Neural crest cell (in vitro differentiated cells): ENCODE results near the gene ASB16. TPM values are rescaled to one million over a fixed set of nuclear protein-coding genes. Genes with fewer than 3 reads are reported as not detected.

Experiments
- DNase-seq: peaks from one replicate; pipeline ENCODE4 v3.0.0; 2021; ENCODE audit warnings: low read depth, mixed read lengths, low spot score
- H3K27ac Mint-ChIP-seq: one replicate; pipeline ENCODE4 v1.8.0; 2021; ENCODE audit warnings: mild to moderate bottlenecking, mixed read lengths; ENCODE audit not compliant: unreplicated experiment
- H3K27me3 Mint-ChIP-seq: 2 replicates; pipeline ENCODE4 v1.8.0; 2021; ENCODE audit warnings: low read depth, mild to moderate bottlenecking, mixed read lengths
- H3K36me3 Mint-ChIP-seq: 2 replicates; pipeline ENCODE4 v1.8.0; 2021; ENCODE audit warnings: low read depth, mild to moderate bottlenecking, mixed read lengths
- H3K4me1 Mint-ChIP-seq: 2 replicates; pipeline ENCODE4 v1.8.0; 2021; ENCODE audit warnings: mixed read lengths
- H3K4me3 Mint-ChIP-seq: one replicate; pipeline ENCODE4 v1.8.0; 2021; ENCODE audit warnings: mild to moderate bottlenecking, mixed read lengths
- H3K9me3 Mint-ChIP-seq: 2 replicates; pipeline ENCODE4 v1.8.0; 2021; ENCODE audit warnings: mixed read lengths
- CTCF ChIP-seq: fragments of 200-600 bp; sonication (generic); conservative IDR thresholded peaks from 2 replicates; pipeline ENCODE4 v1.5.0; 2021; ENCODE audit warnings: antibody characterized with exemption, mild to moderate bottlenecking
- total RNA-seq: library from RNA; stranded (reverse); gene quantifications from 2 replicates; pipeline ENCODE4 v1.2.1, GENCODE V29; 2021

The ASB16 gene
- total RNA-seq, 1 donor from 2014 or later, result 0.26 TPM

DNA sequence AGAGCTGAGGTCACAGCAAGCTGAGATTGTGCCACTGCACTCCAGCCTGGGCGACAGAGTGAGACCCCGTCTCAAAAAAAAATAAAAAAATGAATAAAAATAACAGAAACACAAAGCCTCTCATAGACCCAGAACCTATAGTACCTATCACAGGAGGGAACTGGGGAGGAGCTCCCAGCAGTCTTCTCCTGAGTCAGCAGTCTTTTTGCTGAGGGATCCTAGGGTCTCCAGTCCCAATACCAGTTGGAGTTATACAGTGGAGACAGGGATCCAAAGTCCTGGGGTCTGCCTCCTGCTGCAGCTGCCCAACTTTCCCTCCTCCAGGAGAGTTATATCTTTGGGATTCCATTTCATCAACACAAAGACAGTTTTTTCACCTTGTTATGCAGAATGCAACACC, 12.5 kb downstream of the ASB16 start:
- Mint-ChIP-seq H3K36me3 (peaks cover 19% of the 10 kb centered on the region), H3K27me3 (peaks cover 4% of the 10 kb centered on the region), H3K9me3 (no peaks in the 10 kb centered on the region), H3K4me1 (peaks cover 36% of the 10 kb centered on the region), H3K4me3 (peak overlapping the region; percentile 76), H3K27ac (no peak overlapping the region)
- DNase-seq, result no peak
- TF ChIP-seq CTCF, result no peak

DNA sequence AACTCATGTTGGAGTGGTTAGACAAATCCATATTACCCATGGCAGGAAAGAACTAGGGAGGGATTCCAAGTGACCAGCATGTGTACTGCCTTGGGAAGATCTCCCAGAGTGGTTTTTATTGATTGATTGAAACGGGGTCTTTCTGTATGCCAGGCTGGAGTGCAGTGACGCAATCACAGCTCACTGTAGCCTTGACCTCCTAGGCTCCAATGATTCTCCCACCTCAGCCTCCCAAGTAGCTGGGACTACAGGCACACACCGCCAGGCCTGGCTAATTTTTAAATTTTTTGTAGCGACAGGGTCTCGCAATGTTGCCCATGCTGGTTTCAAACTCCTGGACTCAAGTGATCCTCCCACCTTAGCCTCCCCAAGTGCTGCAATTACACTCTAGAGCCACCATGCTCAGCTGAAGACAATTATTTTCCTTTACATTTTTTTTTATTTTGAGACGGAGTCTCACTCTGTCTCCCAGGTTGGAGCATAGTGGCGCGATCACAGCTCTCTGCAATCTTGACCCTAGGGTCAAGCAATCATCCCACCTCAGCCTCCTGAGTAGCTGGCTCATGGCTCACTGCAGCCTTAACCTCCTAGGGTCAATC, 13.8 kb downstream of the ASB16 start:
- Mint-ChIP-seq H3K4me1 (peaks cover 37% of the 10 kb centered on the region), H3K9me3 (no peaks in the 10 kb centered on the region), H3K36me3 (peaks cover 12% of the 10 kb centered on the region), H3K27me3 (peaks cover 4% of the 10 kb centered on the region), H3K4me3 (peak overlapping the region; percentile 99), H3K27ac (peak overlapping the region; percentile 81)
- DNase-seq, result no peak
- TF ChIP-seq CTCF, result no peak

DNA sequence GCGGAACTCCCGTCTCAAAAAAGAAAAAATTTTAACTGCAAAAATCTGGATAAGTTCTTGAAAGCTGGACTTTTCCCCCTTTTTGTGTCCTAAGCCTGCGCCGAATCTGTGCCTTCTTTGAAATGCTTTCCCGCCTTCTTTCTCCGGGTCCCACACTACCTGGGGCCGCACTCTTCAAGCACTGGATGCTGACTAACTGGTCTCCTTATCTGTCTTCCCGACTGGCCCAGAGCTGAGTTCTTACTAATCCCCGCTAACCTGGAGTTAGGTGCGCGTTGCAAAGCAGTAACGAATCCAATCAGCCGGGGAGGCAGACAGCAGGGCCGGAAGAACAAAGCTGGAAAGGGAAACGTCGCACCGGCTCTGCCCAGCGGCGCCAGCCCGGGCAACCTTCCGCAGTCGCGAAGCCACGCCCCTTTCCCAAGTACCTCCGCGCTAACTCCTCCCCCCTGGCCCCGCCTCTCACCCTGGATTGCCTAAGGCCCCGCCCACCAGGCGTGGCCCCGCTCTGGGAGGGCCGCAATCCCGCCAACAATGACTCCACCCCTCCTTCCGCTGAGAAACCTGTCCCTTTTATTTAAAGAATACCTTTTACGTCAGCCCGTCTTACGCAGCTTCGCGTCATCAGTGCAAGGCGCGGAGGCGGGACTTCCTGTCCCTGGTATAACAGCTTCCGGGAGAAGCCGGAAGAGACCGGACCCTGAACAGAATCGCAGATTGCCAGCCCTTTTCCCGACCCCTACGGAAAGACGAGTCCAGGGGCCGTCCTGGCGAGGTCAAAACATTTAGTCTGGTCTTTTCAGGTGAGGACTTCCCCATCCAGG, 16.0 kb downstream of the ASB16 start, which contains the start of gene TMUB2:
TSS of gene TMUB2 (plus strand) at position 666 of the 824 bp plus-strand sequence. CDS start 737 bp downstream, outside the sequence.
- H3K27ac Mint-ChIP-seq, result peak within 1 kb of the TSS; percentile 99
- H3K27me3 Mint-ChIP-seq, result peaks cover 4% of the 10 kb centered on the region
- H3K36me3 Mint-ChIP-seq, result peaks cover 11% of the 10 kb centered on the region
- peak; percentile 99 for DNase-seq
- H3K4me1 Mint-ChIP-seq, result peaks cover 45% of the 10 kb centered on the region
- H3K9me3 Mint-ChIP-seq, result no peaks in the 10 kb centered on the region
- peak within 1 kb of the TSS; percentile 99 for H3K4me3 Mint-ChIP-seq
- TF ChIP-seq CTCF, result no peak

DNA sequence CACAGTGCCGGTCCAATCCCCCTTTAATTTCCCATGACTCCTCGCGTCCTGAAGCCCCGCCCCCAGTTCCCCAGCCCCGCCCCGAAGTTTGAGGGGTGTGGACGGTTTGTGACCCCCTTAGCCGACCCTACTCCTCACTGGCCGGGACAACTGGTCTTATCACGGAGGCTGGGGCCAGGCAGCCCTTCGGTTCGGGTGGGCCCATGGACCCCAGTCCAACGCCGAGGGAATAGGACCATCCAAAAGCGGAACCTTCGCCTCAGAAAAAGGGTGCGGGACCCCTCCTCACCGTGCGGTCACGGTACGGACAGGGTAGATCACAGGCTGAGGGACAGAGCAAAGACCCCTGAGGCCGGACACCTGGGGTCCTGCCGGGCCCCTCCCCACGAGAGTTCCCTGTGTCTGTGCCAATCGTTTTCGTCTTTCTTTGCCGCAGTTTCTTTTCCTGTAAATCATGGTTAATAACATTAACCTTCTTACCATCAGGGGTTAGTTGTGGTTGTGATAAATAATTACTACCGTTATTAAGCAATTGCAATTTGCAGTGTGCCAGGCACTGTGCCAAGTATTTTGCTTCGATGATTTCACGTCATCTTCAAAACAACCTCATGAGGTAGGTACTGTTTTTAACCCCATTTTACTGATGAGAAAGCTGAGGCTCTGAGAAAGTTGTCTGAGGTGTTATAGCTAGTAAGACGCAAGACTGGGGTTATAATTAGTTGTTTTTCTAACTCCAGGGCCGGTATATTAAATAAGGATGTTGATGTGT, 16.8 kb downstream of the ASB16 start:
- Mint-ChIP-seq H3K27me3 (peaks cover 4% of the 10 kb centered on the region), H3K4me1 (peaks cover 43% of the 10 kb centered on the region), H3K9me3 (no peaks in the 10 kb centered on the region), H3K36me3 (peaks cover 4% of the 10 kb centered on the region), H3K4me3 (peak overlapping the region; percentile 99), H3K27ac (peak overlapping the region; percentile 93)
- no peak for DNase-seq
- no peak for TF ChIP-seq CTCF

GRCh38 chr17:44188576-44189403, 18.3 kb downstream of the ASB16 start:
- no peak for TF ChIP-seq CTCF
- H3K27me3 Mint-ChIP-seq, result peaks cover 4% of the 10 kb centered on the region
- peaks cover 46% of the 10 kb centered on the region for H3K4me1 Mint-ChIP-seq
- no peaks in the 10 kb centered on the region for H3K9me3 Mint-ChIP-seq
- no peak overlapping the region for H3K27ac Mint-ChIP-seq
- H3K36me3 Mint-ChIP-seq, result peaks cover 4% of the 10 kb centered on the region
- H3K4me3 Mint-ChIP-seq, result peak overlapping the region; percentile 99
- no peak for DNase-seq
